NCI-H460 (cell line): ENCODE measurements around the gene FOXP4. TPM values are rescaled to one million over a fixed set of nuclear protein-coding genes. Genes with fewer than 3 reads are reported as not detected.
A peak's percentile ranks its signal among the peaks of the same experiment; 100 is the strongest.

Experiments
- DNase-seq: peaks from one replicate; pipeline ENCODE4 v3.0.0-alpha.2; 2016; ENCODE audit warnings: low read depth; ENCODE audit errors: extremely low read depth
- total RNA-seq: library from RNA; depleted of rRNA; stranded (reverse); fragments of >200 nt; shearing (Covaris generic); gene quantifications from 2 replicates; pipeline ENCODE4 v1.2.3, GENCODE V29; 2014

Gene FOXP4
- total RNA-seq, 1 experiment from 2014 or later = 3.7 TPM

- DNase-seq = no peak
Observed at GRCh38 chr6:41580690-41581089, 34.5 kb downstream of the FOXP4 start.

GRCh38 chr6:41581381-41581991, 35.3 kb downstream of the FOXP4 start:
- peak; percentile 79 for DNase-seq

- no peak for DNase-seq
Observed at GRCh38 chr6:41582540-41582939, 36.4 kb downstream of the FOXP4 start.

- DNase-seq = no peak
Observed at GRCh38 chr6:41583565-41583964, 37.4 kb downstream of the FOXP4 start.

GRCh38 chr6:41584205-41584604, 38.0 kb downstream of the FOXP4 start:
- DNase-seq = no peak

GRCh38 chr6:41584668-41585205, 38.6 kb downstream of the FOXP4 start:
- no peak for DNase-seq

GRCh38 chr6:41585605-41586004, 39.4 kb downstream of the FOXP4 start:
- no peak for DNase-seq

- no peak for DNase-seq
Observed at GRCh38 chr6:41586252-41587007, 40.2 kb downstream of the FOXP4 start.

GRCh38 chr6:41587131-41587879, 41.1 kb downstream of the FOXP4 start:
- no peak for DNase-seq

- DNase-seq = no peak
Observed at GRCh38 chr6:41588111-41588510, 41.9 kb downstream of the FOXP4 start.

- DNase-seq = no peak
Observed at GRCh38 chr6:41589223-41589622, 43.0 kb downstream of the FOXP4 start.

- no peak for DNase-seq
Observed at GRCh38 chr6:41589636-41590622, 43.7 kb downstream of the FOXP4 start.

- no peak for DNase-seq
Observed at GRCh38 chr6:41591122-41591521, 44.9 kb downstream of the FOXP4 start.

GRCh38 chr6:41591859-41592502, 45.8 kb downstream of the FOXP4 start:
- DNase-seq = peak; percentile 65

GRCh38 chr6:41593406-41593805, 47.2 kb downstream of the FOXP4 start:
- no peak for DNase-seq

GRCh38 chr6:41593839-41594238, 47.7 kb downstream of the FOXP4 start:
- no peak for DNase-seq

GRCh38 chr6:41594326-41594725, 48.1 kb downstream of the FOXP4 start:
- no peak for DNase-seq

- DNase-seq = no peak
Observed at GRCh38 chr6:41594766-41595165, 48.6 kb downstream of the FOXP4 start.

GRCh38 chr6:41595166-41595565, 49.0 kb downstream of the FOXP4 start:
- no peak for DNase-seq
